Endothelial cell of umbilical vein (primary cell): ENCODE results near the gene KCNMB2. TPM values are rescaled to one million over a fixed set of nuclear protein-coding genes. Genes with fewer than 3 reads are reported as not detected.

Experiments
- BruUV-seq: library from RNA; stranded (reverse); fragments of 400-500 nt; replicated peaks from 2 replicates; lab custom pipeline; 2021; lab: Mats Ljungman, UMichigan
- CTCF ChIA-PET: fragments of 300-600, 350-600 bp; sonication (Branson Sonifier 250); formaldehyde crosslinking; loops from one replicate; lab custom pipeline; 2021; ENCODE audit warnings: antibody characterized with exemption, inconsistent platforms; lab: Charles Lee
- POLR2A ChIA-PET: fragments of 300-600, 350-600 bp; sonication (Branson Sonifier 250); formaldehyde crosslinking; loops from one replicate; lab custom pipeline; 2021; ENCODE audit warnings: antibody characterized with exemption, inconsistent platforms; lab: Charles Lee
- DNase-seq: peaks from one replicate; pipeline ENCODE4 v3.0.0-alpha.2; 2011; ENCODE audit warnings: low read depth, low spot score
- FAIRE-seq: peaks from 2 replicates; lab custom pipeline; 2011; peaks lifted over from hg19 to GRCh38; lab: Jason Lieb, UNC
- H2AFZ ChIP-seq: 2 replicates; pipeline ENCODE4 v1.6.0; 2012; ENCODE audit warnings: low read depth, low read length, control low read depth, inconsistent platforms
- H3K27ac ChIP-seq: 2 replicates; pipeline ENCODE4 v1.5.1; 2011; ENCODE audit warnings: low read depth, mild to moderate bottlenecking, control low read depth, low read length, moderate library complexity; ENCODE audit not compliant: insufficient read depth
- H3K27me3 ChIP-seq, 2 experiments: 2 replicates each; pipeline versions ENCODE4 v1.6.0 to v1.6.1; 2011; ENCODE audit warnings: low read length in 2 of 2, mixed read lengths in 1 of 2; ENCODE audit not compliant: control insufficient read depth in 2 of 2, insufficient read depth in 2 of 2
- H3K36me3 ChIP-seq, 2 experiments: 2 replicates in 1 of 2; 3 replicates in 1 of 2; pipeline ENCODE4 v1.5.1; 2011; ENCODE audit warnings: low read length in 2 of 2, mild to moderate bottlenecking in 1 of 2, moderate library complexity in 1 of 2; ENCODE audit not compliant: control insufficient read depth in 2 of 2, insufficient read depth in 2 of 2; ENCODE audit errors: extremely low read depth in 1 of 2
- H3K4me1 ChIP-seq: 3 replicates; pipeline ENCODE4 v1.5.1; 2011; ENCODE audit warnings: mild to moderate bottlenecking, low read length; ENCODE audit not compliant: control insufficient read depth, insufficient read depth; ENCODE audit errors: extremely low read depth
- H3K4me2 ChIP-seq: 2 replicates; pipeline ENCODE4 v1.6.1; 2011; ENCODE audit warnings: low read length, control low read depth, mixed read lengths; ENCODE audit not compliant: insufficient read depth
- H3K4me3 ChIP-seq, 3 experiments: fragments of 200-600 bp in 1 of 3; sonication (generic), shearing (Covaris generic) in 1 of 3; replicated peaks in 1 of 3; 2 replicates each; pipeline ENCODE4 v1.5.1; 2011 to 2016; ENCODE audit warnings: control low read depth in 3 of 3, low read length in 3 of 3, mild to moderate bottlenecking in 2 of 3, inconsistent platforms in 1 of 3, low read depth in 1 of 3, moderate library complexity in 1 of 3; ENCODE audit not compliant: insufficient read depth in 1 of 3
- H3K79me2 ChIP-seq: 2 replicates; pipeline ENCODE4 v1.6.0; 2012; ENCODE audit warnings: low read length, inconsistent platforms; ENCODE audit not compliant: control insufficient read depth, insufficient read depth
- H3K9ac ChIP-seq: replicated peaks from 2 replicates; pipeline ENCODE3; 2011; ENCODE audit warnings: low read length, control low read depth; ENCODE audit not compliant: insufficient read depth; ENCODE audit errors: extremely low read depth
- H3K9me1 ChIP-seq: replicated peaks from 3 replicates; pipeline ENCODE4 v1.6.0; 2011; ENCODE audit warnings: mild to moderate bottlenecking, low read length; ENCODE audit not compliant: control insufficient read depth, insufficient read depth; ENCODE audit errors: extremely low read depth
- H3K9me3 ChIP-seq: replicated peaks from 2 replicates; pipeline ENCODE4 v1.5.1; 2012; ENCODE audit warnings: low read length, inconsistent platforms; ENCODE audit not compliant: control insufficient read depth, insufficient read depth
- H4K20me1 ChIP-seq: replicated peaks from 2 replicates; pipeline ENCODE3; 2011; ENCODE audit warnings: mild to moderate bottlenecking, low read length; ENCODE audit not compliant: control insufficient read depth, insufficient read depth; ENCODE audit errors: extremely low read depth
- CTCF ChIP-seq, 2 donors: IDR thresholded peaks; 1 replicate in 1 of 2; 2 replicates in 1 of 2; pipeline ENCODE4 v1.5.1; 2011; ENCODE audit warnings: low read length in 2 of 2, mild to moderate bottlenecking in 2 of 2, moderate library complexity in 2 of 2, control low read depth in 1 of 2, inconsistent platforms in 1 of 2, low read depth in 1 of 2; ENCODE audit not compliant: insufficient read depth in 1 of 2; ENCODE audit errors: extremely low read depth in 1 of 2
- EZH2 ChIP-seq: IDR thresholded peaks from 2 replicates; pipeline ENCODE4 v1.6.1; 2012; ENCODE audit warnings: borderline replicate concordance, low read depth, mild to moderate bottlenecking, moderate library complexity, low read length, inconsistent platforms; ENCODE audit not compliant: severe bottlenecking
- FOS ChIP-seq: IDR thresholded peaks from 2 replicates; pipeline ENCODE4 v1.6.1; 2011; ENCODE audit warnings: mild to moderate bottlenecking, low read length, moderate library complexity, borderline replicate concordance; ENCODE audit not compliant: insufficient read depth
- GATA2 ChIP-seq: IDR thresholded peaks from 2 replicates; pipeline ENCODE4 v1.7.0; 2011; ENCODE audit warnings: low read depth, mild to moderate bottlenecking, moderate library complexity, mixed read lengths, low read length; ENCODE audit not compliant: insufficient read length, insufficient read depth
- JUN ChIP-seq: IDR thresholded peaks from 2 replicates; pipeline ENCODE4 v1.6.1; 2011; ENCODE audit warnings: borderline replicate concordance, low read depth; ENCODE audit not compliant: insufficient read length, insufficient read depth
- MAX ChIP-seq: IDR thresholded peaks from 2 replicates; pipeline ENCODE4 v1.6.1; 2011; ENCODE audit not compliant: insufficient read depth, insufficient read length
- MYC ChIP-seq: IDR thresholded peaks from one replicate; pipeline ENCODE4 v1.6.1; 2011; ENCODE audit warnings: mild to moderate bottlenecking, low read depth, low read length
- POLR2A ChIP-seq: IDR thresholded peaks from 2 replicates; pipeline ENCODE4 v1.6.1; 2012; ENCODE audit warnings: low read depth, mild to moderate bottlenecking, control low read depth, low read length
- POLR2AphosphoS5 ChIP-seq: IDR thresholded peaks from 2 replicates; pipeline ENCODE4 v1.6.1; 2012; ENCODE audit warnings: low read depth, mild to moderate bottlenecking, control low read depth, low read length, moderate library complexity; ENCODE audit not compliant: insufficient read depth
- dilution Hi-C: fragments of 300-500 bp; cut with MboI; formaldehyde crosslinking; loops from one replicate; pipeline ENCODE4 v1.15.0; 2019; ENCODE audit warnings: low sequenced_read_pairs; ENCODE audit not compliant: extremely low pct_ligation_motif_present
- intact Hi-C: fragments of 100-400 bp; cut with micrococcal nuclease; formaldehyde crosslinking; loops from one replicate; pipeline ENCODE4 v1.10.0; 2022
- polyA plus RNA-seq, 4 experiments: library from polyadenylated mRNA; depleted of rRNA in 3 of 4; stranded (reverse) in 3 of 4; unstranded in 1 of 4; fragments of >200 nt; gene quantifications; 2 replicates each; pipeline versions ENCODE4 v1.2.1 to v1.2.3, GENCODE V29; 2011 to 2012; ENCODE audit warnings: missing spikeins in 1 of 4
- total RNA-seq: library from RNA; stranded (reverse); gene quantifications from 2 replicates; pipeline ENCODE4 v1.2.3, GENCODE V29; 2021

The KCNMB2 gene
- total and polyA plus RNA-seq, 2 donors (not counting 3 experiments of a cell fraction or from before 2014, with no cell fraction given): not detected

GRCh38 chr3:178707311-178708031 lies 171.2 kb downstream of the KCNMB2 start:
- Histone ChIP-seq H3K4me2 (no peak overlapping the region), H3K9ac (no peak overlapping the region), H3K27me3 (no peaks in the 10 kb centered on the region), H3K79me2 (no peaks in the 10 kb centered on the region), H2AFZ (no peak overlapping the region), H3K27ac (no peak overlapping the region), H3K36me3 (no peaks in the 10 kb centered on the region), H4K20me1 (no peaks in the 10 kb centered on the region), H3K9me3 (no peaks in the 10 kb centered on the region), H3K4me1 (no peaks in the 10 kb centered on the region), H3K9me1 (no peaks in the 10 kb centered on the region), H3K4me3 (no peak overlapping the region)
- DNase-seq (no peak), FAIRE-seq (no peak)
- ChIA-PET CTCF (no interaction called here), POLR2A (no interaction called here)
- no TSS peak for BruUV-seq
- intact Hi-C loops: no loop called here
- dilution Hi-C loops: no loop called here
- no peak for TF ChIP-seq MAX
- TF ChIP-seq JUN: no peak
- TF ChIP-seq CTCF (IDR thresholded peaks at IDR 0.05; ENCODE audit: extremely low read depth in 1 of 2, insufficient read depth in 1 of 2, low read depth in 1 of 2, low read length in 2 of 2): no peak
- no peak for TF ChIP-seq EZH2
- TF ChIP-seq POLR2A: no peak
- no peak for TF ChIP-seq MYC
- TF ChIP-seq GATA2: no peak
- no peak for TF ChIP-seq FOS
- no peak for TF ChIP-seq POLR2AphosphoS5
